ENCODE results near the gene MAGI1.

MAGI1 gene

GRCh38 chr3:65961733-65962132 is 77.0 kb downstream of the MAGI1 start:
- peaks cover 3% of the 10 kb centered on the region for H3K79me1 ChIP-seq (ENCODE audit: low read length)
- H3K79me2 ChIP-seq (ENCODE audit: control insufficient read depth, insufficient read depth, low read length): peaks cover 3% of the 10 kb centered on the region
- H2BK15ac ChIP-seq (replicated peaks; ENCODE audit: low read depth): no peak overlapping the region
- H3K4me1 ChIP-seq (ENCODE audit: control insufficient read depth, low read depth, low read length): peaks cover 9% of the 10 kb centered on the region
- no peak overlapping the region for H4K8ac ChIP-seq (ENCODE audit: low read depth, low read length)
- H3K27ac ChIP-seq (ENCODE audit: low read depth, low read length): no peak overlapping the region
- H3K27me3 ChIP-seq (ENCODE audit: insufficient read depth, low read length, poor library complexity): no peaks in the 10 kb centered on the region
- H2BK5ac ChIP-seq (ENCODE audit: low read length): no peak overlapping the region
- H3K36me3 ChIP-seq (ENCODE audit: control insufficient read depth, insufficient read depth, low read length): no peaks in the 10 kb centered on the region
- no peak overlapping the region for H3K4me2 ChIP-seq (ENCODE audit: low read length)
- no peak overlapping the region for H2AK5ac ChIP-seq (ENCODE audit: low read length)
- no peak overlapping the region for H2BK120ac ChIP-seq (ENCODE audit: low read depth, low read length)
- no peak overlapping the region for H3K4me3 ChIP-seq (ENCODE audit: low read length)
- no peak overlapping the region for H3K4ac ChIP-seq (ENCODE audit: low read depth, low read length)
- H3K23ac ChIP-seq (ENCODE audit: low read length): no peak overlapping the region
- H3K9ac ChIP-seq (ENCODE audit: low read length): no peak overlapping the region
- H3K18ac ChIP-seq (ENCODE audit: low read length): no peak overlapping the region
- H4K5ac ChIP-seq (ENCODE audit: low read length): no peak overlapping the region
- WGBS (ENCODE audit: extremely low coverage, insufficient coverage, low lambda C conversion rate): no CpG with 5 or more reads among the region's 3 CpGs
- DNase-seq: no peak
- H3K56ac ChIP-seq (ENCODE audit: low read length): no peak overlapping the region

GRCh38 chr3:65961128-65961527 is 77.6 kb downstream of the MAGI1 start:
- no peak overlapping the region for H2BK15ac ChIP-seq (replicated peaks; ENCODE audit: low read depth)
- no peak overlapping the region for H4K5ac ChIP-seq (ENCODE audit: low read length)
- H2BK120ac ChIP-seq (ENCODE audit: low read depth, low read length): peak overlapping the region; percentile 61
- H2BK5ac ChIP-seq (ENCODE audit: low read length): no peak overlapping the region
- no peak overlapping the region for H3K4ac ChIP-seq (ENCODE audit: low read depth, low read length)
- no peak overlapping the region for H3K4me3 ChIP-seq (ENCODE audit: low read length)
- H3K79me1 ChIP-seq (ENCODE audit: low read length): peaks cover 1% of the 10 kb centered on the region
- H3K23ac ChIP-seq (ENCODE audit: low read length): no peak overlapping the region
- whole genome bisulfite sequencing (ENCODE audit: extremely low coverage, insufficient coverage, low lambda C conversion rate): no CpG with 5 or more reads among the region's 2 CpGs
- H3K9ac ChIP-seq (ENCODE audit: low read length): no peak overlapping the region
- H3K36me3 ChIP-seq (ENCODE audit: control insufficient read depth, insufficient read depth, low read length): no peaks in the 10 kb centered on the region
- H3K27me3 ChIP-seq (ENCODE audit: insufficient read depth, low read length, poor library complexity): no peaks in the 10 kb centered on the region
- peaks cover 9% of the 10 kb centered on the region for H3K4me1 ChIP-seq (ENCODE audit: control insufficient read depth, low read depth, low read length)
- H2AK5ac ChIP-seq (ENCODE audit: low read length): no peak overlapping the region
- no peak overlapping the region for H3K27ac ChIP-seq (ENCODE audit: low read depth, low read length)
- no peak for DNase-seq
- peaks cover 3% of the 10 kb centered on the region for H3K79me2 ChIP-seq (ENCODE audit: control insufficient read depth, insufficient read depth, low read length)
- no peak overlapping the region for H3K56ac ChIP-seq (ENCODE audit: low read length)
- H4K8ac ChIP-seq (ENCODE audit: low read depth, low read length): no peak overlapping the region
- H3K18ac ChIP-seq (ENCODE audit: low read length): peak overlapping the region; percentile 60
- H3K4me2 ChIP-seq (ENCODE audit: low read length): no peak overlapping the region

- peak overlapping the region; percentile 5 for H3K18ac ChIP-seq (ENCODE audit: low read length)
- no peak overlapping the region for H3K23ac ChIP-seq (ENCODE audit: low read length)
- H3K27me3 ChIP-seq (ENCODE audit: insufficient read depth, low read length, poor library complexity): no peaks in the 10 kb centered on the region
- no peak overlapping the region for H3K4ac ChIP-seq (ENCODE audit: low read depth, low read length)
- no peak overlapping the region for H4K8ac ChIP-seq (ENCODE audit: low read depth, low read length)
- H3K4me2 ChIP-seq (ENCODE audit: low read length): no peak overlapping the region
- peaks cover 4% of the 10 kb centered on the region for H3K79me2 ChIP-seq (ENCODE audit: control insufficient read depth, insufficient read depth, low read length)
- no peak overlapping the region for H2AK5ac ChIP-seq (ENCODE audit: low read length)
- H3K79me1 ChIP-seq (ENCODE audit: low read length): no peaks in the 10 kb centered on the region
- no peak overlapping the region for H2BK120ac ChIP-seq (ENCODE audit: low read depth, low read length)
- H3K27ac ChIP-seq (ENCODE audit: low read depth, low read length): no peak overlapping the region
- H3K9ac ChIP-seq (ENCODE audit: low read length): no peak overlapping the region
- H2BK5ac ChIP-seq (ENCODE audit: low read length): no peak overlapping the region
- H3K4me3 ChIP-seq (ENCODE audit: low read length): no peak overlapping the region
- no peaks in the 10 kb centered on the region for H3K36me3 ChIP-seq (ENCODE audit: control insufficient read depth, insufficient read depth, low read length)
- DNase-seq: no peak
- peaks cover 6% of the 10 kb centered on the region for H3K4me1 ChIP-seq (ENCODE audit: control insufficient read depth, low read depth, low read length)
- H3K56ac ChIP-seq (ENCODE audit: low read length): no peak overlapping the region
- no CpG with 5 or more reads among the region's 6 CpGs for WGBS (ENCODE audit: extremely low coverage, insufficient coverage, low lambda C conversion rate)
- no peak overlapping the region for H2BK15ac ChIP-seq (replicated peaks; ENCODE audit: low read depth)
- no peak overlapping the region for H4K5ac ChIP-seq (ENCODE audit: low read length)
These were observed 78.6 kb downstream of the MAGI1 start for GRCh38 chr3:65960087-65960486.

- WGBS (ENCODE audit: extremely low coverage, insufficient coverage, low lambda C conversion rate): no CpG with 5 or more reads among the region's 2 CpGs
- H3K4ac ChIP-seq (ENCODE audit: low read depth, low read length): no peak overlapping the region
- H3K4me3 ChIP-seq (ENCODE audit: low read length): no peak overlapping the region
- no peak for DNase-seq
- no peak overlapping the region for H3K56ac ChIP-seq (ENCODE audit: low read length)
- H3K4me1 ChIP-seq (ENCODE audit: control insufficient read depth, low read depth, low read length): peaks cover 5% of the 10 kb centered on the region
- H3K18ac ChIP-seq (ENCODE audit: low read length): no peak overlapping the region
- H3K9ac ChIP-seq (ENCODE audit: low read length): no peak overlapping the region
- H3K27ac ChIP-seq (ENCODE audit: low read depth, low read length): no peak overlapping the region
- no peak overlapping the region for H4K8ac ChIP-seq (ENCODE audit: low read depth, low read length)
- H3K36me3 ChIP-seq (ENCODE audit: control insufficient read depth, insufficient read depth, low read length): no peaks in the 10 kb centered on the region
- H3K4me2 ChIP-seq (ENCODE audit: low read length): no peak overlapping the region
- no peak overlapping the region for H2BK15ac ChIP-seq (replicated peaks; ENCODE audit: low read depth)
- H3K79me1 ChIP-seq (ENCODE audit: low read length): peaks cover 2% of the 10 kb centered on the region
- H2AK5ac ChIP-seq (ENCODE audit: low read length): no peak overlapping the region
- no peak overlapping the region for H2BK5ac ChIP-seq (ENCODE audit: low read length)
- H3K23ac ChIP-seq (ENCODE audit: low read length): no peak overlapping the region
- H3K79me2 ChIP-seq (ENCODE audit: control insufficient read depth, insufficient read depth, low read length): peaks cover 4% of the 10 kb centered on the region
- no peak overlapping the region for H2BK120ac ChIP-seq (ENCODE audit: low read depth, low read length)
- no peaks in the 10 kb centered on the region for H3K27me3 ChIP-seq (ENCODE audit: insufficient read depth, low read length, poor library complexity)
- H4K5ac ChIP-seq (ENCODE audit: low read length): no peak overlapping the region
These were observed 80.5 kb downstream of the MAGI1 start for GRCh38 chr3:65958216-65958615.

GRCh38 chr3:65955792-65956477 is 82.8 kb downstream of the MAGI1 start:
- H3K4me1 ChIP-seq (ENCODE audit: control insufficient read depth, low read depth, low read length): peaks cover 9% of the 10 kb centered on the region
- no peak overlapping the region for H3K23ac ChIP-seq (ENCODE audit: low read length)
- H3K9ac ChIP-seq (ENCODE audit: low read length): no peak overlapping the region
- no peak overlapping the region for H3K27ac ChIP-seq (ENCODE audit: low read depth, low read length)
- no peak overlapping the region for H4K8ac ChIP-seq (ENCODE audit: low read depth, low read length)
- no peak overlapping the region for H3K4me2 ChIP-seq (ENCODE audit: low read length)
- DNase-seq: no peak
- no peak overlapping the region for H2BK5ac ChIP-seq (ENCODE audit: low read length)
- no peak overlapping the region for H3K4me3 ChIP-seq (ENCODE audit: low read length)
- H3K79me1 ChIP-seq (ENCODE audit: low read length): peaks cover 2% of the 10 kb centered on the region
- no peak overlapping the region for H3K4ac ChIP-seq (ENCODE audit: low read depth, low read length)
- no peak overlapping the region for H2BK15ac ChIP-seq (replicated peaks; ENCODE audit: low read depth)
- H4K5ac ChIP-seq (ENCODE audit: low read length): no peak overlapping the region
- H2AK5ac ChIP-seq (ENCODE audit: low read length): no peak overlapping the region
- WGBS (ENCODE audit: extremely low coverage, insufficient coverage, low lambda C conversion rate): no CpG with 5 or more reads among the region's 10 CpGs
- H3K27me3 ChIP-seq (ENCODE audit: insufficient read depth, low read length, poor library complexity): no peaks in the 10 kb centered on the region
- no peak overlapping the region for H2BK120ac ChIP-seq (ENCODE audit: low read depth, low read length)
- H3K36me3 ChIP-seq (ENCODE audit: control insufficient read depth, insufficient read depth, low read length): no peaks in the 10 kb centered on the region
- H3K56ac ChIP-seq (ENCODE audit: low read length): no peak overlapping the region
- H3K79me2 ChIP-seq (ENCODE audit: control insufficient read depth, insufficient read depth, low read length): peaks cover 3% of the 10 kb centered on the region
- no peak overlapping the region for H3K18ac ChIP-seq (ENCODE audit: low read length)

All from mesendoderm (in vitro differentiated cells).